Right lobe of liver (tissue), 6 donors: ENCODE data around the gene PRDM16. TPM values are rescaled to one million over a fixed set of nuclear protein-coding genes. Genes with fewer than 3 reads are reported as not detected.

Experiments
- ATAC-seq, 4 donors: fragments of 200-7000 bp; cut with Tn5 transposase; one replicate each; pipeline ENCODE4 v1.9.1; 2020; ENCODE audit warnings: mild to moderate bottlenecking in 4 of 4, moderate library complexity in 4 of 4
- DNase-seq, 3 donors: peaks; one replicate each; pipeline ENCODE4 v3.0.0-alpha.2; 2020
- H3K27ac ChIP-seq, 3 donors: fragments of 200-600 bp; one replicate each; pipeline ENCODE4 v1.8.0; 2022
- H3K27me3 ChIP-seq, 2 donors: fragments of 200-600 bp; one replicate each; pipeline ENCODE4 v1.8.0; 2022
- H3K36me3 ChIP-seq, 4 donors: fragments of 200-600 bp; sonication (generic) in 1 of 4; one replicate each; pipeline versions ENCODE4 v1.5.1 to v1.8.0; 2017 to 2022; ENCODE audit warnings: control low read depth in 1 of 4
- H3K4me1 ChIP-seq, 4 donors: fragments of 200-600 bp; sonication (generic) in 1 of 4; one replicate each; pipeline versions ENCODE4 v1.5.1 to v1.8.0; 2017 to 2022; ENCODE audit warnings: control low read depth in 1 of 4
- H3K4me3 ChIP-seq, 3 donors: fragments of 200-600 bp; one replicate each; pipeline ENCODE4 v1.8.0; 2022
- H3K9me3 ChIP-seq, 4 donors: fragments of 200-600 bp; sonication (generic) in 1 of 4; one replicate each; pipeline versions ENCODE4 v1.5.1 to v1.8.0; 2017 to 2022; ENCODE audit warnings: control low read depth in 1 of 4
- POLR2A ChIP-seq: fragments of 450-650 bp; IDR thresholded peaks from one replicate; pipeline ENCODE4 v1.6.1; 2017; ENCODE audit warnings: antibody characterized with exemption, mild to moderate bottlenecking
- WGBS: methylation state at CpG from one replicate; pipeline ENCODE4 v1.1.6; 2018; ENCODE audit warnings: low coverage, low lambda C conversion rate; ENCODE audit not compliant: insufficient coverage; ENCODE audit errors: missing lambda C conversion rate; 5-methylcytosine and 5-hydroxymethylcytosine counted together
- intact Hi-C, 2 donors: fragments of 100-400 bp; cut with DNase I; formaldehyde crosslinking; loops; one replicate each; pipeline versions ENCODE4 v1.11.2 to v1.14.1; 2022
- total RNA-seq, 6 experiments: library from RNA; depleted of rRNA in 2 of 6; stranded (reverse); fragments of >200 nt in 2 of 6; fragmentation: NEBNext Ultra II Directional in 3 of 6; extraction: Animal tissue kit (Norgen Biotek cat#: 25700) in 3 of 6; gene quantifications; one replicate each; pipeline versions ENCODE4 v1.1.0 to v1.2.4, GENCODE V29; 2016 to 2023
- TF ChIP-seq, protein P1 (sequence below), 4 donors: fragments of 200-600 bp in 3 of 4; fragments of 450-650 bp in 1 of 4; IDR thresholded peaks; one replicate each; pipeline versions ENCODE4 v1.5.1 to v1.8.0; 2016 to 2022; ENCODE audit warnings: antibody characterized with exemption in 4 of 4, mild to moderate bottlenecking in 2 of 4
- donor health status: DM: no; HTN: yes; CAD: no.
- donor health status: DM: no; HTN: no; CAD: no.
- donor health status: DM: no; HTN: no; CAD: no.
- donor health status: DM: no; HTN: yes; CAD: no.
- donor health status: DM: no; HTN: yes; CAD: no.

The PRDM16 gene
- total RNA-seq, 6 experiments from 2014 or later, result 0.06 to 0.75 (median 0.28) TPM

DNA sequence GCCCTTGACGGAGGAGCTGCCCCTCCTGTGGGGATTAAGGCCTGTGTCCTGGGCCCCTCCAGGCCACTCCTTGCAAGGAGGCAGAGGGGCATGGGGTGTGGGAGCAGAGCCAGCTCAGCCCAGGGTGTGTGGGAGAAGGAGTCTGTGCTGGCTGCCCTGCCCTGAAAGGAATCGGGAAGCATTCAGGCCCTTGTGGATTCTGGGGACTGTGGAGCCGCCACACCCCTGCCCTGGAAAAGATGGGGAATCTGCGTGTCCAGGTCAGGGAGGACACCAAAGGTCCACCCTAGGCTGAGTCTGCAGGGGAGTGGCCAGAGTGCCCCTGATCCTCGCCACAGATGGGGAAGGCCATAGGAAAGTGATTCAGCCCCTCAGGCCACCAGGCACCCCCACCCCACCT, 16.5 kb upstream of the PRDM16 start:
- intact Hi-C loops, result no loop called here
- Histone ChIP-seq H3K4me1 (no peaks in the 10 kb centered on the region), H3K27me3 (no peaks in the 10 kb centered on the region)

DNA sequence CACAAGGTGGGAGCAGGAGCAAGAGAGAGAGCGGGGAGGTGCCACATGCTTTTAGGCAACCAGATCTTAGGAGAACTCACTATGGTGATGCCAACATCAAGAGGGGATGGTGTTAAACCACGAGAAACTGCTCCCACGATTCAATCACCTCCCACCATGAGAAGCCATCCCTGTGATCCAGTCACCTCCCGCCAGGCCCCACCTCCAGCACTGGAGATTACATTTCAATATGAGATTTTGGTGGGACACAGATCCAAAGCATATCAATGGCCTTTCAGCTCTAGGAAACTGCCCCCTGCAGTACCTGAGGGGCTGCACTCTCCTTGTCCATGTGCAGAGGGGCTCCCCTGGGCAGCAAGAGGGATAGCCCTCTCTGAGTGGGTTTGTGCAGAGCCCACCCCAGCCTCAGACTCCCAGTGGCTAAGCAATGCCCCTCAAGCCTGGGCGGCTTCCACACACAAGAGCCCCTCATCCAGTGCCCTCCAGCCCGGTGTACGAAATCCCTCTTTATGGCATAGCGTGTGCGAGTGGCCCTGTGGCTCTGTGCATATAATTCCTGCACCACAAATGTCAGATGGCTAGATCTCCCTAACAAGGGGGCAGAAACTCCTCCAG, 15.5 kb upstream of the PRDM16 start:
- no peaks in the 10 kb centered on the region for H3K4me1 ChIP-seq
- H3K9me3 ChIP-seq, result no peaks in the 10 kb centered on the region
- TF ChIP-seq, protein P1, sequence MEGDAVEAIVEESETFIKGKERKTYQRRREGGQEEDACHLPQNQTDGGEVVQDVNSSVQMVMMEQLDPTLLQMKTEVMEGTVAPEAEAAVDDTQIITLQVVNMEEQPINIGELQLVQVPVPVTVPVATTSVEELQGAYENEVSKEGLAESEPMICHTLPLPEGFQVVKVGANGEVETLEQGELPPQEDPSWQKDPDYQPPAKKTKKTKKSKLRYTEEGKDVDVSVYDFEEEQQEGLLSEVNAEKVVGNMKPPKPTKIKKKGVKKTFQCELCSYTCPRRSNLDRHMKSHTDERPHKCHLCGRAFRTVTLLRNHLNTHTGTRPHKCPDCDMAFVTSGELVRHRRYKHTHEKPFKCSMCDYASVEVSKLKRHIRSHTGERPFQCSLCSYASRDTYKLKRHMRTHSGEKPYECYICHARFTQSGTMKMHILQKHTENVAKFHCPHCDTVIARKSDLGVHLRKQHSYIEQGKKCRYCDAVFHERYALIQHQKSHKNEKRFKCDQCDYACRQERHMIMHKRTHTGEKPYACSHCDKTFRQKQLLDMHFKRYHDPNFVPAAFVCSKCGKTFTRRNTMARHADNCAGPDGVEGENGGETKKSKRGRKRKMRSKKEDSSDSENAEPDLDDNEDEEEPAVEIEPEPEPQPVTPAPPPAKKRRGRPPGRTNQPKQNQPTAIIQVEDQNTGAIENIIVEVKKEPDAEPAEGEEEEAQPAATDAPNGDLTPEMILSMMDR (IDR thresholded peaks at IDR 0.05), result no peak
- no peak for TF ChIP-seq POLR2A
- H3K4me3 ChIP-seq, result no peak overlapping the region
- no peaks in the 10 kb centered on the region for H3K27me3 ChIP-seq
- ATAC-seq (no peak), DNase-seq (no peak)
- intact Hi-C loops, result no loop called here
- no peaks in the 10 kb centered on the region for H3K36me3 ChIP-seq
- 65% methylated on average over 3 of the region's 9 CpGs for WGBS
- H3K27ac ChIP-seq, result no peak overlapping the region

More for the DNA sequence above, 16.5 kb upstream of the PRDM16 start:
- Histone ChIP-seq H3K9me3 (no peaks in the 10 kb centered on the region), H3K27ac (no peak overlapping the region), H3K4me3 (no peak overlapping the region), H3K36me3 (no peaks in the 10 kb centered on the region)
- no peak for TF ChIP-seq POLR2A
- TF ChIP-seq, protein P1 (IDR thresholded peaks at IDR 0.05), result no peak
- 71% methylated on average over 1 of the region's 5 CpGs for WGBS
- ATAC-seq (no peak), DNase-seq (no peak)

DNA sequence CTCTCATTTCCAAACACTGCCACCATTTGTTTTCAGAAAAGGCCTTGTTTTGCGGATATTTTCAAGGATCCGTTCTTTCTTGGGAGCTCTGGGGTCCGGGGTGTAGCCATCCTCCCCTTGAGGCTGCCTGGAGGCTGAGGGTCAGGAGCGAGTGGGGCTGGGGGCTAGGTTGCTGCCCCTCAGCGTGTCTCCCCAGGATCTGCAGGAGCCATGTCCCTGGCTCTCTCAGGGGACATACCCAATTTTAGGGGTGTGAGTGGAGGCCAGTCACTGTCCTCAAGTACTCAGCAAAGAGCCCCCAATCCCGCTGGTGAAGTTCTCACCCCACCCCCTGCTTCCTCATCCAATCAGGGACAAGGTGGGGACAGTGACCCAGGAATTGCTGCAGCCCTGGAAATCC, 15.0 kb upstream of the PRDM16 start:
- no peak for TF ChIP-seq POLR2A
- TF ChIP-seq, protein P1 (IDR thresholded peaks at IDR 0.05), result no peak
- no peak for ATAC-seq
- no peak overlapping the region for H3K4me3 ChIP-seq
- no peaks in the 10 kb centered on the region for H3K36me3 ChIP-seq
- no peaks in the 10 kb centered on the region for H3K9me3 ChIP-seq
- intact Hi-C loops, result no loop called here
- no peaks in the 10 kb centered on the region for H3K4me1 ChIP-seq
- H3K27me3 ChIP-seq, result no peaks in the 10 kb centered on the region
- 46% methylated on average over 5 of the region's 6 CpGs for WGBS
- DNase-seq, result no peak
- no peak overlapping the region for H3K27ac ChIP-seq

DNA sequence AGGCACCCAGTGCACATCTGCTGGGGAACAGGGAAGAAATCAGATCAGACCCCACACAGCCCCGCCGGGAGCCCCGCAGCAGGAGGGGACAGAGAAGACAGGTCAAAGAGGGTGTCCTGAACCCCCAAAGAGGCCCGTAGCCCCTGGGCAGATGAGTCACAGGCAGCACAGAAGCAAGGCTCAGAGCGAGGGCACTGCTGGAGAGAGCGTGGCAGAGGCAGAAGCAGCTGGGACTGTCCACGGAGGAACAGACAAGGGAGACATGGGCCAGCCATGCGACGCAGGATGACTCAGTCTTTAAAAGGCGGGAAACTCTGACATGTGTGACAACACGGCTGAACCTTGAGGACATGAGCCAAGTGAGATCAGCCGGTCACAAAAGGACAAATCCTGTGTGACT, 14.5 kb upstream of the PRDM16 start:
- H3K27me3 ChIP-seq, result no peaks in the 10 kb centered on the region
- DNase-seq (peak in 1 of 3 donors; percentile 27), ATAC-seq (no peak)
- TF ChIP-seq, protein P1 (IDR thresholded peaks at IDR 0.05), result no peak
- TF ChIP-seq POLR2A, result no peak
- intact Hi-C loops, result no loop called here
- 61% methylated on average over 6 of the region's 12 CpGs for WGBS
- no peaks in the 10 kb centered on the region for H3K4me1 ChIP-seq
- no peak overlapping the region for H3K4me3 ChIP-seq
- no peaks in the 10 kb centered on the region for H3K36me3 ChIP-seq
- no peak overlapping the region for H3K27ac ChIP-seq
- no peaks in the 10 kb centered on the region for H3K9me3 ChIP-seq
